ENCODE measurements around the gene SPTLC3.

- TF ChIP-seq POLR2AphosphoS5 (IDR thresholded peaks at IDR 0.05; ENCODE audit: low read depth, low read length) (no peak), SPI1 (IDR thresholded peaks at IDR 0.05; ENCODE audit: low read depth, low read length) (no peak), POLR2A (IDR thresholded peaks at IDR 0.05; ENCODE audit: low read depth, low read length) (no peak), TAF1 (IDR thresholded peaks at IDR 0.05; ENCODE audit: low read depth, low read length) (no peak)
Measured at GRCh38 chr20:13028001-13028400, 19.2 kb downstream of the SPTLC3 start.
